Activated CD4-positive, alpha-beta T cell treated with anti-CD3 and anti-CD28 coated beads, Interleukin-2, Interleukin-6, amounts not matched to agents 100 ng/mL and 50 ng/mL, durations not matched to agents 16 hours and 8 hours (primary cell): ENCODE data around the gene SBF2.
"Not testable (repeated sequence)": the region's sequence is repeated elsewhere in the genome, so short reads cannot be mapped to it uniquely, and the experiment has no call there.

Source experiments
- DNase-seq: peaks from one replicate; pipeline ENCODE4 v3.0.0-alpha.2; 2020

SBF2 gene

DNA sequence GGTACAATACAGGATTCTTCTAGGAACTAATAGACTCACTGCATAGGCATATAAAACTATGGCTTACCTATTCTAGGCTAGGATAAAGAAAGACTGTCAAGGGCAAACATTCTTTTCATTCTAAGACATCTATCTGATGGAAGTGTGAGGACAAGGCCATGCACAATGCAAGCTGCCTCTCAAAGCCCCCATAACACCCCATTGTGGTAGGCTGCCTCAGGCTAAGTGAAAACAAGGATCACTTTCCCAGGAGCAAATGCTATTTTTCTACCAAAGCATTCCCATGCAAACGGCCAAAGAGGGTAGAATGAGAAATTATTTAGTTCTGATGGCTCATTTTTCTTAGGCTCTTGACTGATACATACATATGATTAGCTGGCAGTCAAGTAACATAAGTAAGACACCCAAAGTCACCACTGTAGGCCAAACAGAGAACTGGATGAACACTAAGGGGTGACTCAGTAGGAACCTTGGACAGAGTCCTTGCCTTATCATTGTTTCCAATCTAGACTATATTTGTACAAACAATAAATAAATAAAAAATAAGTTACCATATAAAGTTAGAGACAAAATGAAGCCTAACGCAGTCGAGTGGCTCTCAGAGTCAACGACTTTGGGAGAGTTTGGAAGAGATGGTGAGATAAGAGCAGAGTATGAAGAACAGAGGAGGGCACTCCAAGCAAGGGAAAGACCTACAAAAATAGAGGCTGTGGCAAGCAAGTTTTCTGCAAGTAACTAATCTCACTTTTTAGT, 303.6 kb downstream of the SBF2 start:
- DNase-seq: no peak

GRCh38 chr11:9987303-9987702, 306.7 kb downstream of the SBF2 start:
- not testable (repeated sequence) for DNase-seq

GRCh38 chr11:9982796-9983579, 311.0 kb downstream of the SBF2 start:
- no peak for DNase-seq

- DNase-seq: no peak
Observed at GRCh38 chr11:9982127-9982795, 311.8 kb downstream of the SBF2 start.

GRCh38 chr11:9980931-9981330, 313.1 kb downstream of the SBF2 start:
- no peak for DNase-seq

DNA sequence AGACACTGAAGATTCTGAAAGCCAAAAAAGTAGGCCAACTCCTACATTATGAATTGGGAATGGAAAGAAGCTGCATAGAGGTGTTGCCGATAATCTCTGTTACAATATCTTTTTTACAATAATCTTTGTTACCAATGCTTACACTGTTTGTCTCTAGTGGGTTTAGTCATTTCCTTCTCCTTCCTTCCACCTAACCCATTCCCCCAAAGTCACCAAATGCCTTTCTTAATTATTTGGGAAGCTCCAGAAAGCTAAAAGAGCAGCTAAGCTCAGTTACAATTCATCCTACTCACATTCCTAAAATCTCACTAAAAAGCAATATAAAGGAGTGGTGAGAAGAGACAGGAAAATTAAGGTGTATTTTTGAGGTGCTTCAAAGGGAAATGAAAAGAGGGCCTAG, 316.5 kb downstream of the SBF2 start:
- DNase-seq: no peak

GRCh38 chr11:9974375-9974774, 319.6 kb downstream of the SBF2 start:
- DNase-seq: no peak

GRCh38 chr11:9973921-9974320, 320.1 kb downstream of the SBF2 start:
- no peak for DNase-seq

DNA sequence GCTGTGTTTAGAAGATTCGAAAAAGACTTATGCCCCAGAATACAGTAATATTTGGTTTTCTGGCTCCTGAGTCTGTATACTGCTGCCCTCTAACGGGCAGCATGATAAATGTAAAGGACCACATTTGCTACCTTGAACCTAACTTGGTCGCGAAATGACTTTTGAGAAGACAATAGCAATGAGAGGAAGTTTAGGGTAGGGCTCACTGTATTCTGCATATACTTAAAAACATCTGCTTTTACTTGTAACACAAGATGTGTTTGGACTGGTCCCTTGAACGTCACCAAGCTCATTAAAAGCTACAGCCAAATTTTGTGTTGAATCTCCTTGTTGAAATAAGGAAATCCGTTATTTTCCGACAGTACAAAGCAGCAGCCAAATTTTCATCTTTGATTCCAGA, 321.0 kb downstream of the SBF2 start:
- DNase-seq: peak; percentile 56

GRCh38 chr11:9971894-9972293, 322.1 kb downstream of the SBF2 start:
- no peak for DNase-seq

DNA sequence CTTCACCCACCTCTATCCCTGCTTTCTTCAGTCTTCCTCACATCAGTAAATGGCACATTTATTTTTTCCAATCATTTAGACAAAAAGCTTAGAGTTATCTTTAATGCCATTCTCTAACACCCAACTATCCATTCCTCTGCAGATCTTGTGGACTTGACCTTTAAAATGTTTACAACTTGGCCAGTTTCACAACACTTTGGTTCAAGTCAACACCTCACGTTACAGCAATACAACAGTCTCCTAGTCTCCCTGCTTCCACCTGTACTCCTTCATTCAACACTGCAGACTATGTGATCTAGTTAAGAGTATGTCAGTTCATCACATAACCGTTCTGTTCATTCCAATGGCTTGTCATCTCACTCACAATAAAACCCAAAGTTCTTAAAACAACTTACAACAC, 325.0 kb downstream of the SBF2 start:
- DNase-seq: no peak

DNA sequence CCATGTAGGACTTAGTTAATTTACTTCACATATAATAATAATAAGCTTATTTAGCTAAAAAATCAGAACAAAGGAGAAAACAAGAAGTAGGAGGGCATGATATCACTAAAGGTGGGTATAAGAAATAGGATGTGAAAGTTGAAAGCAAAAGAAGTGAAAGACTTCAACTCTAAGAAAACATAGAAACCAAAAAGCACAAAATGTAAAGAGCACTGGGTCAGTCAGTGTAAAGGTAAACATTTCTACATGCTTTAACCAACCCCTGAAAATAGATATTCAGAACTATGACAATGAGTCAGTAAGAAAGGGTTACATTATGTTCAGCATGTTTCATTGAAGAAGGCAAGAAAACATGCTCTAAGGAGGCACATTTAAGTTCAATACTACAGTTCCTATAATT, 331.3 kb downstream of the SBF2 start:
- no peak for DNase-seq

GRCh38 chr11:9957072-9957471, 336.9 kb downstream of the SBF2 start:
- DNase-seq: no peak

DNA sequence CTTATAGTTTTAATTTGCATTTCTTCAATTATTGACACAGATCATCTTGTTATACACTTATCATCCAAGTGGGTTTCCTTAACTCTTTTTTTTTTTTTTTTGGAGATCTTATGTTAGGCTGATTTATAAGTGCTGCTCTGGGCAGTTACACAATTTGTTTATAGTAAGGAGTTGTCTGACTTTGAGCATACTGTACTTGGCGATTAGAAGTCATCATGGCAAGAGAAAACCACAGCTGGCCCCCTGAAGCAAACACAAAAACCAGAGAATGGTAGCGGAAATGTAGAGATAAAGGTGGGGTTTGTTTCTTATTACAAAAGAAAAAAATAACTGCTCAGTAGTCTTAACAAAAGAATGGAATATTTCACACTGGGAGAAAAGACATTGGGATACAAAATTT, 337.5 kb downstream of the SBF2 start:
- no peak for DNase-seq

GRCh38 chr11:9955391-9955790, 338.6 kb downstream of the SBF2 start:
- no peak for DNase-seq

- DNase-seq: no peak
Observed at GRCh38 chr11:9953994-9954626, 339.9 kb downstream of the SBF2 start.

- DNase-seq: no peak
Observed at GRCh38 chr11:9952511-9953196, 341.4 kb downstream of the SBF2 start.

- no peak for DNase-seq
Observed at GRCh38 chr11:9951807-9952206, 342.2 kb downstream of the SBF2 start.

GRCh38 chr11:9950462-9950861, 343.6 kb downstream of the SBF2 start:
- no peak for DNase-seq

DNA sequence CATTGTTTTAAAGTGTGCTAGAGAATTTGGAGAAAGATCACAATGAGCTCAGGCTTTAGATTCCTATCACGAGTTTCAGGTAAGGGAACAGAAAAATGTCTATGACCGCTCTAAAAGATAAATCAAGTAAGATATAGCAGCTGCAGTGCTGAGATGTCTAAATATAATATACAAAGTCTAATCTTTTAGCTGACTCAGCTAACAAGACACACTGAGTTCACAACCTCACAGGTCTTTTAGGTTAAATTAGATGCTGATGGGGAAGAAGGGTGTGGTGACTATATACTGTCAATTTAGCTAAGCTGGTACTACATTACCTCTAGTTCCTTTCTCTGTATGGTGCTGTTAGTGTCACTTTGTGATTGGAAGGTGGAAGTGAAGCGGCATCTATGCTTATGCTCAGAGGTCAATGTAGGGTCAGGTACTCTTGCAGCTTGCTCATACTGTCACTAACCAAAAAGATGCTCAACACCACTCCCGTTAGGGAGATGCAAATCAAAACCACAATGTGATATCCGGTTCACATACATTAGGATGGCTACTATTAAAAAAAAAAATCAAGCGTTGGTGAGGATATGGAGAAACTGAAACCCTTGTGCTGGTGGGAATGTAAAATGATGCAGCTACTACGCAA, 346.7 kb downstream of the SBF2 start:
- no peak for DNase-seq

DNA sequence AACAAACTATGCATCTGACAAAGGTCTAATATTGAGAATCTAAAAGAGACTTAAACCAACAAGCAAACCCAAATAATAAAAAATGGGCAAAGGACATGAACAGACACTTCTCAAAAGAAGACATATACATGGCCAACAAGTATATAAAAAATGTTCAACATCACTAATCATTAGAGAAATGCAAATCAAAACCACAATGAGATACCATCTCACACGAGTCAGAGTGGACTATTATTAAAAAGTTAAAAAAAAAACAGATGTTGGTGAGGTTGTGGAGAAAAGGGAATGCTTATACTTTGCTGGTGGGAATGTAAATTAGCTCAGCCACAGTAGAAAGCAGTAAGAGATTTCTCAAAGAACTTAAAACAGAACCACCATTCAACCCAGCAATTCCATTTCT, 348.3 kb downstream of the SBF2 start:
- not testable (repeated sequence) for DNase-seq

- DNase-seq: no peak
Observed at GRCh38 chr11:9943386-9944110, 350.5 kb downstream of the SBF2 start.
